Epithelial cell of esophagus (primary cell): ENCODE results near the gene CDON.

Source experiments
- DNase-seq: peaks from one replicate; pipeline ENCODE4 v3.0.0; 2010; ENCODE audit warnings: low read depth
- H3K4me3 ChIP-seq: 2 replicates; pipeline ENCODE4 v1.5.1; 2011; ENCODE audit warnings: mild to moderate bottlenecking, low read length, control low read depth
- TF ChIP-seq, protein P1 (sequence below): IDR thresholded peaks from 2 replicates; pipeline ENCODE4 v1.5.1; 2011; ENCODE audit warnings: low read depth, mild to moderate bottlenecking, low read length, control low read depth, inconsistent platforms; ENCODE audit not compliant: insufficient read depth; ENCODE audit errors: missing control alignments

The CDON gene

DNA sequence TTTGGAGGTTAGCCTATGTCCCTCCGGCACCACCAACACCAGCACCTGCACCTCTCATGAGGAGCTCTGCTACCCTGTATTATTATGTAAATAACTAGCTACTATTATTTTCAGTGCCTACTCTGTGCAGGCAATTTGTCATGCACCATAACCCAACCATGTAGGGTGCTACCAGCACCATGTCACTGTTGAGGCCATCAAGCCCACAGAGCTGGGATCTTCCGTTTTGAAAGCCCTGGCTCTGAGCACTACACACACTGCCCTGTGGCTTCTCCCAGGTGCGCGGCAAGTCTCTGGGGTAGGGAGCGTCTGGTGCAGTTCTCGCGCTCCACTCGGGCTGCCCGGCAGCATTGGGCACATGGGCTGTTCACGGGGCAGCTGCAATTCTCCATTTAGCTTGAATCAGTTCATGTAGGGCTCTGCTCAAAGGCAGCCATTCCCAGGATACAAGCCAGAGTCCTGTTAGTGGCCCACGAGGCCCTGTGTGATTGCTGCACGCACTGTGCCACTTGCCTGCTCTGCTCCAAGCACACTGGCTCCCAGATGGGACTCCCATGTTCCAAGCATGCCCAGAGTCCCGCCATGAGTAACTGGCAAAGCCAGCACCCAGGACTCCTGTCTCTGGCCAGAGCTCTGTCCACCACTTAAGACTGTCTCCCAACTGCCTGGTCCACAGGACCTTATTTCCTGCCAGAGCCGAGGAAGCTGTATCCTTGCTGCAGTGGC, 42.5 kb upstream of the CDON start:
- no peak overlapping the region for H3K4me3 ChIP-seq
- TF ChIP-seq, protein P1, sequence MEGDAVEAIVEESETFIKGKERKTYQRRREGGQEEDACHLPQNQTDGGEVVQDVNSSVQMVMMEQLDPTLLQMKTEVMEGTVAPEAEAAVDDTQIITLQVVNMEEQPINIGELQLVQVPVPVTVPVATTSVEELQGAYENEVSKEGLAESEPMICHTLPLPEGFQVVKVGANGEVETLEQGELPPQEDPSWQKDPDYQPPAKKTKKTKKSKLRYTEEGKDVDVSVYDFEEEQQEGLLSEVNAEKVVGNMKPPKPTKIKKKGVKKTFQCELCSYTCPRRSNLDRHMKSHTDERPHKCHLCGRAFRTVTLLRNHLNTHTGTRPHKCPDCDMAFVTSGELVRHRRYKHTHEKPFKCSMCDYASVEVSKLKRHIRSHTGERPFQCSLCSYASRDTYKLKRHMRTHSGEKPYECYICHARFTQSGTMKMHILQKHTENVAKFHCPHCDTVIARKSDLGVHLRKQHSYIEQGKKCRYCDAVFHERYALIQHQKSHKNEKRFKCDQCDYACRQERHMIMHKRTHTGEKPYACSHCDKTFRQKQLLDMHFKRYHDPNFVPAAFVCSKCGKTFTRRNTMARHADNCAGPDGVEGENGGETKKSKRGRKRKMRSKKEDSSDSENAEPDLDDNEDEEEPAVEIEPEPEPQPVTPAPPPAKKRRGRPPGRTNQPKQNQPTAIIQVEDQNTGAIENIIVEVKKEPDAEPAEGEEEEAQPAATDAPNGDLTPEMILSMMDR, result no peak
- no peak for DNase-seq

DNA sequence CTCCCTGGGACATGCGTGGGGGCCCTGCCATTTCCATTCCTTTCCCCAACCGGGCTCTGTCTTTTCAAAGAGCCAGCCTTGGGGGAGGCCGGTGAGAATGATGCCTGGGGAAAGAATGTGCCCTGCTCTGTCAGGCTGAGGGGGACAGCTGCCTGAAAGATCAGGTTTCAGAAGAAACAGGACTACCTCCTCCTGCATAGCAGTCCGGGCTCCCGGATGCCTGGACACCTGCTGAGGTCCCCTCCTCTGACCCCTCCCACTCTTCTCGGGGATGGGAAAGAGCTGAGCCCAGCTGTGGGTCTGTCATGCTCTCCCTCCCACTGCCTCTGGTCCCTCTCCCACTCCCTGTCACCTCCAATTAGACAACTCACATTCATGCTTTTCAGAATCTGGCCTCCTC, 41.8 kb upstream of the CDON start:
- no peak for DNase-seq
- TF ChIP-seq, protein P1, result no peak
- no peak overlapping the region for H3K4me3 ChIP-seq

DNA sequence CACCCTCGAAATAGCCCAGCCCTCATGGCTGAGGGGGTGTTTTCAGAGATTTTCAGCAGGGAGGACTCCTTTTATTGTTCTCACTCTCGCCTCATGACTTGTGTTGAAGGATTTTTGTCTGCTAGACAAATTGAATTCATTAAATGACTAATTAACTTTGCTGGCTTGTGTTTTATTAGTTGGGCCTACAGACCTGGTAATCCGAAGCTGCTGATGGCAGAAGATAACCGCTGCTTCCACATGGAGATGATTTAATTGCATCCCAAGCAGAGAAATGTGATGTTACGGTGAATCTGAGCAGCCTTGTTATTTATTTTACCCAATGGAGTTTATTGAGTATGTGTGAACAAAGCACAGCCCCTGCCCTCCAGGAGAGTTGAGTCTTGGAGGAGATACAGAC, 40.5 kb upstream of the CDON start:
- TF ChIP-seq, protein P1, result no peak
- no peak for DNase-seq
- H3K4me3 ChIP-seq, result no peak overlapping the region

DNA sequence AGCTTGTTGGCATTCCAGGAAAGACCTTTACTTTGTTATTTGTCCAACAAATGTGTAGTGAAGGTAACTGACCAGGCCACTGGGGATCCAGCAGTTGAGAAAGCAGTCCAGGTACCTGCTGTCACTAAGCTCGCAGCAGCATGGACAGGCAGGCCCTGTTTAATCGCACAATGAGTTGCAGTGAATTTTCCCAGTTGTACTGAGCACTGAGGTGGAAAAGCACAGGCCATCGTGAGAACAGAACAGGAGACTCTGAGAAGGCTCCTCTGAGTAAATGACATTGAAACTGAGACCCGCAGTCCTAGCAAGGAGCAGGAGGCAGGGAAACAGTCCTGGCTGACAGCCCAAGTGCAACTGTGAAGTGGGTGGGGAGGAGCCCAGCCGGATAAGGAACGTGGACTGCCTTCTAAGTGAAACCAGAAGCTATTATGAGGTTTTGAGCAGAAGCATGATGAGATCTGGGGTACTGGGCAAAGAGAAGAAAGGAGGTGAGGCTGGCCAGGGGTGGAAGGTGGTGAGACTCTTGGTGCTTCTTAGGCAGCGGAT, 39.8 kb upstream of the CDON start:
- no peak for DNase-seq
- no peak overlapping the region for H3K4me3 ChIP-seq
- TF ChIP-seq, protein P1, result no peak

DNA sequence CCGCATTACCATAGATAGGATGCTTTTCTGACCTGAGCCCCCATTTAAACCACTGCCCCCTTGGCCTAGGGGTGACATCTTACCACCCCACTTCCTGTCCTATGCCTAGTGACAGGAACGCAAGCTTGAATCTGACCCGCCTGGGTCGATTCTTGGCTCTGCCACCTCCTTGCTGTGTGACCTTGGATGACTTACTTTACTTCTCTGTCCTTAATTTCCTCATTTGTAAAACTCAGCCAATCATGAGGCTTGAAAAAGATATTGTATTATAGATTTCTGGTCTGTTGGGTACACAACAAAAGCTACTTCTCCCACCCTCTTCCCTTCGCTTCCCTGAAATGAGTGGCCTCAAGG, 39.2 kb upstream of the CDON start:
- TF ChIP-seq, protein P1, result no peak
- DNase-seq, result no peak
- no peak overlapping the region for H3K4me3 ChIP-seq

DNA sequence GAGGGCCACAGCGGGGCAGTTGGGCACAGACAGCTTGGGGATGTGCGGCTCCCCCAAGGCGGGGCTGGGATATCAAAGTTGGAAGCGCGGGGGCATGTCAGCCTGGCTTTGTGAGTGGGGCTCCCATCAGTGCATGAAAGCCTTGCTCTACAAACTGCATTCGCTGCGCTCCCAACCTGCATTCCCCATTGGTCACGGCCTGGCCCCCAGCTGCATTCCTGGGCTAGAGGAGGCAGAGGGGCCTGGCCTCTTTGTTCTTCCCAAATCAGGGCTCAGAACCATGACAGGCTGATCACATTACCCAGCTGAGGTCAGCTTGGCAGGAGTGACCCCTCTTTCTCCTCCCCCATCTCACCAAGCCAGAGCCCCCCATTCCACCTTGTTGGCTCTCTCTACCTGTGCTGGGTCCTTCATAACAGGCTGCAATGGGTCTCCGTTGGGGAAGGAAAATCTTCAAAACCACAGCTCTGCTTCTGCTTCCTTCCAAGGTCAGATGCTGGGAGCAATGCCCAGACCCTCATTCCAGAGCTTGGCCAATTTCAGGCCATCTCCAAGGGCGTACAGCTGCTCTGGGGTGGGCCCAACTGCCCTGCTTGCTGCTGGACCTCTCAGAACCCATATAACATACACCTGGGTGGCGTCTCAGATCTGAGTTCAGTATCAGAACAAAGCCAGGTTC, 38.7 kb upstream of the CDON start:
- no peak for DNase-seq
- TF ChIP-seq, protein P1, result no peak

More for the DNA sequence above, 38.7 kb upstream of the CDON start:
- no peak overlapping the region for H3K4me3 ChIP-seq
